CD4-positive, alpha-beta T cell treated with Interleukin-17A for 4 hours (primary cell): Measurements from ENCODE around the gene CFTR.
"Not testable (repeated sequence)": the region's sequence is repeated elsewhere in the genome, so short reads cannot be mapped to it uniquely, and the experiment has no call there.

ENCODE experiments used
- DNase-seq: peaks from one replicate; pipeline ENCODE4 v3.0.0-alpha.2; 2020; ENCODE audit warnings: mixed read lengths

Gene CFTR

GRCh38 chr7:117502331-117502730 is 22.5 kb downstream of the CFTR start:
- no peak for DNase-seq

- no peak for DNase-seq
Measured at GRCh38 chr7:117505238-117505637, 25.4 kb downstream of the CFTR start.

- DNase-seq: no peak
Measured at GRCh38 chr7:117508676-117509075, 28.9 kb downstream of the CFTR start.

GRCh38 chr7:117517194-117517593 is 37.4 kb downstream of the CFTR start:
- DNase-seq: not testable (repeated sequence)

- DNase-seq: no peak
Measured at GRCh38 chr7:117530390-117530789, 50.6 kb downstream of the CFTR start.

- no peak for DNase-seq
Measured at GRCh38 chr7:117531595-117532244, 51.9 kb downstream of the CFTR start.

GRCh38 chr7:117538053-117538452 is 58.2 kb downstream of the CFTR start:
- no peak for DNase-seq

GRCh38 chr7:117544061-117544460 is 64.2 kb downstream of the CFTR start:
- no peak for DNase-seq

- no peak for DNase-seq
Measured at GRCh38 chr7:117548035-117548434, 68.2 kb downstream of the CFTR start.

- no peak for DNase-seq
Measured at GRCh38 chr7:117550625-117551024, 70.8 kb downstream of the CFTR start.

- DNase-seq: no peak
Measured at GRCh38 chr7:117552660-117553059, 72.8 kb downstream of the CFTR start.

- DNase-seq: no peak
Measured at GRCh38 chr7:117555260-117555659, 75.4 kb downstream of the CFTR start.

GRCh38 chr7:117559391-117559790 is 79.6 kb downstream of the CFTR start:
- no peak for DNase-seq

GRCh38 chr7:117560030-117560429 is 80.2 kb downstream of the CFTR start:
- DNase-seq: no peak

GRCh38 chr7:117562759-117563158 is 82.9 kb downstream of the CFTR start:
- no peak for DNase-seq

GRCh38 chr7:117564080-117564479 is 84.3 kb downstream of the CFTR start:
- no peak for DNase-seq

- DNase-seq: no peak
Measured at GRCh38 chr7:117564627-117565026, 84.8 kb downstream of the CFTR start.

- DNase-seq: no peak
Measured at GRCh38 chr7:117565226-117565625, 85.4 kb downstream of the CFTR start.

- DNase-seq: no peak
Measured at GRCh38 chr7:117567781-117568180, 88.0 kb downstream of the CFTR start.

- DNase-seq: no peak
Measured at GRCh38 chr7:117572856-117573620, 93.2 kb downstream of the CFTR start.

GRCh38 chr7:117581424-117581823 is 101.6 kb downstream of the CFTR start:
- DNase-seq: no peak

GRCh38 chr7:117582219-117582704 is 102.4 kb downstream of the CFTR start:
- DNase-seq: no peak

- DNase-seq: no peak
Measured at GRCh38 chr7:117587931-117588330, 108.1 kb downstream of the CFTR start.

GRCh38 chr7:117588352-117588794 is 108.5 kb downstream of the CFTR start:
- no peak for DNase-seq
